Measurements from ENCODE around the gene PRKN.

The PRKN gene

DNA sequence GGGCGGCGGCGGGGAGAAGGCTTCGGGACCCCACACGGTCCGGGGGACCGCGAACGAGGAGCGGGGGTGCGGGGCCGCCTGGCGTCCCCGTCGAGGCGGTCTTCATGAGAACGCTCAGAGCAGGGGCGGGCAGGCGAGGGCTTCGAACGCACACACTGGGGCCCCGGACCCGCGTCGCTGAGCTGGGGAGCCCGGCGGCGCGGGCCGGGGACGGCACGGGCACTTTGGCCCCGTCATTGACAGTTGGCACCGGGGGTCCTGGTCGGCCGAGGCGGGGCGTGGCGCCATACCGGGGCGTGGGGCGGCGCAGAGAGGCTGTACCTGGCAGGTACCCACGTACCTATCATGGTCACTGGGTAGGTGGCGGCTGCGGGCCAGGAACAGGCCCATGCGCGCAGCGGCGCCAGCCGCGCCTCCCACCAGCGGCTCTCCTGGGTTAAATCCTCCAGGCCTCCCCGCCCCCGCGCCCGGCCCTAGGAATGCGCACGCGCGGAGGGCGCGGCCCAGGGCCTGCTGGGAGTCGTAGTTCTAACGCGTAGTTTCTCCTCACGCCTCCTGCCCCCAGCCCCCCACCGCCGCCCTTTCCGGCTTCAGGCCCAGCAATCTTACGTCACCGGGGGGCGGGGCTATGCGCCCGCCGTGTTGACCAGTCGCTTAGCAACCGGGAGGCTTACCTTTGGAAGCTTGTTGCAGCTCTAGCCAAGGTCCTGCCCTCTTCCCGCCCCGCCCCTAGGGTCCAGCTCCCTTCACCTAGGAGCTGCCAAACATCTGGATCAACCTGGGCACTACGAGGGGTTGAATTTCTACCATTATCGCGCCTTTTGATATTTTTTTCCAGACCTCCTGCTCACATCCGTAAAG is at the start of gene PRKN, which contains the start of gene PACRG:
Gene PRKN, minus strand, starts transcription at position 445 of the 861 bp plus-strand sequence.
Gene PACRG, plus strand, starts transcription at position 653 of the 861 bp plus-strand sequence.
- peak; percentile 96 to 98 for DNase-seq

DNA sequence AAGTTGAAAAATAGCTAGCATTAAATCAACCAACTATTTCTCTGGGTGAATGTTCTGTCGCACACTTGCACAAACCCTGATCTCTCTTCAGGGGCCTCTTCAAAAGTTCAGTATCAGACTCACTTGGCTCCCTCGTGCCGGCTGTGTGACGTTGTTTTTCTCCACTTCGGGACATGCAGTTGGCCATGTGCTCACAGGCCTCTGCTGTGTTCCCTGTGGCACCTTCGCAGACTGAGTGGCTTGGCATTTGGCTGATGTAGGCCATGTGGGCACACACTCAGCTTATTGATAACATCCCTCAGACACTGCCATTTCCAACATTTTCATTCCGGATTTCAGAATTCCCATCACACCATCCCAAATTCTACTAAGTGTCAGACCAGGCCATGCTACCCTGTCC is 49.5 kb upstream of the PRKN start:
- no peak for DNase-seq

DNA sequence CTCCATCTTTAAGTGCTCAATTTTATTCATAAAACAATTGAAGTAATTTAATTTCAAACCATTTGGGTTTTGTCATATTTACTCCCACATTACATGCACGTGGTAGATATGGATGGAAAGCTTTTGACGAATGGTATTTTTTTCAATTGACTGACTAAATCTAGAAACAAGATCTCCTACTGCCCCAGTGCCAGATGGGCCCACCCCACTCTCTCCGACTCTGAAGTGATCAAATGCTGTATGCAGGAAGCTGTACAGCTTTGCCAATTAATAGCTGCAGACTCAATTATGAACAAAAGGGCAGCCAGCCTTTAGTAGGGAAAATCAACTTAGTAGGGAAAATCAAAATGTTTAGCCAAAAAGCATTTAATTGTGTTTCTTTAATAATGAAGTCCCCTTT is 46.4 kb upstream of the PRKN start:
- no peak for DNase-seq

DNA sequence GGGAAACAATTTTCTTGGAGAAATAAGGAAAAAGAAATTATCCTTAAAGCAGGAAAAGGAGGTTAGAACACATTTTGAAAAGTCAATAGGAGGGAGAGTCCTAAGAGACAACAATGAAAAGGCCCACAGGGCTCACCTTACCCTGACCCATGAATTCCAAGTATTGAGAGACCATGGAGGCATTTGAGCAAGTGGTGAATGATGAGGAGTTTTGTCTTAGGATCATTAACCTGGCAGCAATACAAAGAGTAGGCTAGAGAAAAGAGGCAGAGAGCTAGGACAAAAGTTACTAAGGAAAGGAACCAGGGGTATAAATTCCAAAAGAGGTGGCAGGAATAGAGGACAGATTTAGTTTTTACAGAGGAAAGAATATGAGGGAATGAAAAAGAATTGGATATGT is 44.9 kb upstream of the PRKN start:
- no peak for DNase-seq

DNA sequence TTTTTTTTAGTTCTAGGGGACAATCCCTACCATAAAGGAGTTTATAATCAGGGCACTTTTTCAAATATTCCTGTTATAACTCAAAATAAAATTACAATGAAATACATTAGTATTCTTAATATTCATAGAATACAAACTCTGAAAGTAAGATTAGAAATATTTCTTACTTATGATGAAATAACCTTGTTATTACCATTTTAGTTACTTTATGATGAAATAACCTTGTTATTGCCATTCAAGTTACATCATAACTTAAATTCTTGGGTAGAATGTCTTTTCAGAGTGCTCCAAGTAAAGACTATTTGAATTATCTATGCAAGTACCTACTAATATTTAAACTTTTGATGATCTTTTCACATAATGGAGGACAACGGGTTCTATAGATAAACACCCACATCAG is 43.4 kb upstream of the PRKN start:
- DNase-seq, result no peak

DNA sequence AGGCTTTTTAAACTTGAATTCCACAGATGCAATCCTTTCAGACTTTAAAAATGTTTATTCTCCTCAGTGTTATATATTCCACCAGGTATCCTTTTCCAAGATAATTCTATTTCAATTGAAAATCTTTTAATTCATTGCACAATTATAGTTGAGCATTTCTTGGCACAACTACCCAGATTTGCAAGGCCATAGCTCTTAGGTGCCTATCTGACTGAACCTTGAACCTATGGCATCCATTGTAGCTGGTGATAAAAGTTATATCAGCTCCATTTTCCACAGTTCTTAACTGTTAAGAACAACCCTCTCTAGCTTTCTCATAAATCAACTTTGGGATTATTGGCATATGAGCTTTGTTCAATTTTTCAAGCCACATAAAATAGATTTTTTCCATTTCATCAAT is 42.6 kb upstream of the PRKN start:
- no peak for DNase-seq

DNA sequence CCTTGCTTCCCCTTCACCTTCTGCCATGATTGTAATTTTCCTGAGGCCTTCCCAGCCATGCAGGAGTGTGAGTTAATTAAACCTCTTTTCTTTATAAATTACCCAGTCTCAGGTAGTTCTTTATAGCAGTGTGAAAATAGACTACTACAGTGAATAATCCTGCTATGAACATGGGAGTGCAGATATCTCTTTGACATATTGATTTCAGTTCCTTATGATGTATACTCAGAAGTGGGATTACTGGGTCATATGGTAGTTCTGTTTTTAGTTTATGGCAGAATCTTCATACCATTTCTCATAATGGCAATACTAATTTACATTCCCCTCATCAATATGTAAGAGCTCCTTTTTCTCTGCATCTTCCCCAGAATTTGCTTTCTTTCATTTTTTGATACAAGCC is 26.2 kb upstream of the PRKN start:
- DNase-seq, result no peak

DNA sequence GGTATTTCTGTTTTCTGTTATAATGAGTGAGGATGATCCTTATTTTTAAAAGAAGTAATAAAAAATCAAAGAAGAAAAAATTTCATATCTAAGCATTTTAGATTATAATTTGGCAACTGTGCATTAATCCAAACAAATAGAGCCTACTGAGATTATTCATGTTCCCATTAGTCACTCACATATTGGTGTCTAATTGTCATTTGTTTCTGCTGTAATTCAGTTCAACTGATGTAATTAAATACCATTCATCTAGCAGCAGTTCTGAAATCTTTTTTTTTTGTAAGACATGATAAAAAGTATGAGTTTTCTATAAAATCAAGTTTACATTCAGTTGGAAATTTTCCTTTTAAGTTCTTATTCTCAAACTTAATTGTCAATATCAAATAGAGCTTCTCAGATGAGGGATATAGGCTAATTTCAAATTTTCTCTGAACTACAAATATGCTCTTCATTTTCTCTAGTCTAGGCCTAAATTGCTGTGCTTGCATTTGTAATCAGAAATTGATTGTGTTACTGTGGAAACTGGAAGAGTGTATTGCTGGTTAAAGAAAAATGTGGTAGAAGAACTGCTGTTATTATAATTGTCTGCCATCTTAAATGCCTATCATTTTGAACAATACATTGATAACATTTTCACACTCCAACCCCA is 23.8 kb upstream of the PRKN start:
- DNase-seq, result no peak

DNA sequence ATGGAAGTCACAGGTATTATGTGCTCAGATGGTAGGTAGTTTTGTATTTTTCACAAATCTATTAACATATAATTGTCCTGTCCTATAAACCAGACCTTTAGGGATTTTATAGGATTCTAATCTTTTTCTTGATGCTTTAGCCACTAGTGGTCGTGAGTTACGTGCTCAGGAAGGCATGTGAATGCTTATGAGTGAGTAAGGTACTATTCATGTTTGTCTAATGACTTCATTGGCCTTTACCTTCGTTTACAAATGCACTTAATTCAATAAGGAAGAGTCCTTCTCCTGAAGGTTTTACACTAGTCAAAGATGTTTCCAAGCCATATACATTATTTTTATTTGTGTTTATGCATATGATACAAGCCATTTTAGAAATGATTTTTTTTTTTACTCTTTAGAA is 23.2 kb upstream of the PRKN start:
- DNase-seq, result no peak

DNA sequence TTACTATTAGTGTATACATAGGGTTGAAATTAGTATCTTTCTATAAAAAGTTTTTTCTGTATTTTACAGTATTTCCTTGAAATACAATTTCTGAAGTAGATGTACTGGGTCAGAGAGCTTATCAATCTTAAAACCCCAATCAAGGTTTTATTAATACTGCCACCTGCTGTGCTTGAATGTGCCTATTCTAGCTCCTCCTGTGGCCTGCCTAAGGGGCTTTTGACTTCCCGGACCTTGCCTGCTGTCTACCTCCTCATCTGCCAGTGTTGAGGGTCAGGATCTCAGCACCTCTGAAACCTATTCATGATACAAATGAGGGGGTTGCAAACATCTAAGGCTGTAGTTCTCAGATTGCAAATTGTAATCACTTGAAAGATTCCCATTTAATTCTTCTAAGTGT is 9.4 kb upstream of the PRKN start:
- DNase-seq, result no peak

DNA sequence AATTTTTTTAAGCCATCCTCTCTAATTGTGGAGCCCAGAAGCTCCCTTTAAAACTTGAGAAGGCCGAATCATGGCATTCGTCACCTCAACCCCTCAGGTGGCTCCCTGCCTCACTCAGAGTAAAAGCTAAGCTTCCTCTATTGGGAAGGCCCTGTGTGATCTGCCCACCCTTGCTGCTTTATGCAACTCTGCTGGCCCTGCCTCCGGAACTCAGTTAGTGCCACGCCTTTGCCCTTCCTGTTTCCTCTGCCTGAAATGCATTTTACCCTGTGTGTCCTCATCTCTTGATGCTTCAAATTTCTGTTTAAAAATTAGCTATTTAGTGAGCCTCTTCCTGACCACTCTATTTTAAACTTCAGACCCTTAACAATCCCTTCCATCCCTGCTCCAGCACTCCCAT is 5.9 kb upstream of the PRKN start:
- peak in 1 of 2 experiments; percentile 15 for DNase-seq

DNA sequence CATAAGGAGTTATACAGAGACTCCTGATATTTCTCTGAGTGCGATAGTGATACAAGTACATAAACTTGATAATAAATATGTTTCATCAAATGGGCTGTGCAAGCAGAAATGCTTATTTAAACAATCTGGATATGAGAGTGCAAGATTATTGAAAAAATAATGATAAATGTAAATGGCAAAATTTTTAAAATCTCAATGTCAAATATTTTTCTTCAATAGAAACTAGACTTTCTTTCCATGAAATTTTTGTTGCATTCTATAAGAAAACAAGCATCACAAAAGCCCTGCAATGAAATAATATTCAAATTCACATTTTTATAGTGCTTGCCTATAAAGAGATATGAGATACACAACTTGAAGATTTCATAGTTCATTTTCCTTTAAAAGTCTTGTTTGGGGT is 2.9 kb upstream of the PRKN start:
- DNase-seq, result no peak

DNA sequence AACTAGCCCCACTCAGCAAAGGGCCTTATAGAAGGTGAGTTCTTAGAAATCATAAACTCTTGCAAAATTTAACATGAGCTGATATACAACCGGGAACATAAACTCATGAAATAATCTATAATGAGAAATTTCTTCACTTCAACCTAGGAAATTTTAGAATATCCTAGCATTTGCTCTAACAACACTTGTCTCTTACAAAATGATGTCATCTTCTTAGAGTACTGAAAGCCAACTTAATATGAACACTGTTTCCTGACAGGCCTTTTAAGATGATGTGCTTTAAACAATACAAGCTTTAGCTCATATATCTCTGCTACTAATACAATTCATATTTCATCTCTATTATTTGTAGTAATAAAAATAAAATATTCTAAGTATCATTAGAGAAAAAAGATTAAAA is 1.1 kb upstream of the PRKN start:
- no peak for DNase-seq

DNA sequence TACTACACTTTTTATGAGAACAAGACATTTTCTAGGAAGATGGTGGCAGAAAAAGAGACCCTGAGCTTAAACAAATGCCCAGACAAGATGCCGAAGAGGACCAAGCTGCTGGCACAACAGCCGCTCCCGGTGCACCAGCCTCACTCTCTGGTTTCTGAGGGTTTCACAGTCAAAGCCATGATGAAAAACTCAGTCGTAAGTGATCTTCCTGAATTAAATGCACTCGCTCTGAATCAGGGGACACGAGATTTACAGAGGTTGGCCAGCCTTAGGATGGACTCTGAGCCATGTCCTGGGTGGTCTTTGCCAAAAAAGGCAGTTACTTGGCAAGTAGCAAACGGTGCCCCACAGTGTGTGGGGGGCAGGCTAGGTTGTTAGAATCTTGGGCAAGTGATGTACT is 631 bp upstream of the PRKN start:
- DNase-seq, result no peak

DNA sequence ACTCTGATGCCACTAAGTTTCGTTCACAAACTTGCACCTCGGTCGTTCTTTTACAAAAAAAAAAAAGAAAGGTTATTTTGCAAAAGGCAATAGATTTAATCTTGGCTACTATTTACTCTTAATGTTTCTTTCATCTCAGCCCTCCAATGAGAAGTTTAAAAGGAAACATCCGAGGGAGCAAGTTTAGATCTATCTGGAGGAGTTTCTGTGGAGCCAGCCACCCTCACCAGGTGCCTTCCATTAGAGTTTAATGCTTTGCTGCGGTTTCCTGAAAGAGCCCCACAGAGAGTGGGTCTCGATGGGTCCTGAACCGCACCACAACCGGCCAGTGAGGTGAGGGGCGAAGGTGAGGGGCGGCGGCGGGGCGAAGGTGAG is 632 bp downstream of the PRKN start:
- no peak for DNase-seq

DNA sequence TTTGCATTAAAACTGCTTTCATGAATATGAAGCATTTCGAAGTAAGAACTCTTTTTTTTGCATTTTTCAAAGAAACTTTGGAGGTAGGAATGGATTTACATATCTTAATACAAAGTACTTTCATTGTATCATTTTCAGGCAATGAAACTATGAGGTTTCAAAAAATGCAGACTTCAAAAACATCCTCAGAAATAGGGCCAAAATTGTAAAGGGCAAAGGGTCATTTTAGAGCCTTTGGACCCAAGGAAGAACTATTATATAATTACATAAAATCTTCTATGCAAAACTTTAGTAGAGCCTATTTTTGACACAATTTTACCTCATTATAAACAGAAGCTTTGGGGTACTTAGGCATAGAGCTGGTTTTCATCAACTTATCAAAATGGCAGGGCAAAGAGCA is 4.9 kb downstream of the PRKN start:
- DNase-seq, result no peak

DNA sequence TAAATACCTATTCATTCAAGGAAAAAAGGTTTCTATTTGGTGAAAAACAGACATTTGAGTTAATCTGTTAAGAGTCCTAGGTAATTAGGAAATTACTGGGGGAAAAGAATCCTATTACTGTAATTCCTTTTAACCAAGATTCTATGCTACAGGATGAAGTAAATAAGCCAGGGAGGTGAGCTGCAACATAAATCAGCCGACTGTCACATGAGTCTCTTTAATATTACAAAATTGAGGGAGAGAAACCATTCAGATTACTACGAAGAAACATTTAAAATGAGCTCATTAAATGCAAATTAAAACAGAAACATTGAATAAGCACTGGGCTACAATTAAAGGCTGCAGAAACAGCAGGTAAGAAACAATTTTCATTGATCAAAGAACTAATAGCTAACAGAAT is 5.3 kb downstream of the PRKN start:
- no peak for DNase-seq

DNA sequence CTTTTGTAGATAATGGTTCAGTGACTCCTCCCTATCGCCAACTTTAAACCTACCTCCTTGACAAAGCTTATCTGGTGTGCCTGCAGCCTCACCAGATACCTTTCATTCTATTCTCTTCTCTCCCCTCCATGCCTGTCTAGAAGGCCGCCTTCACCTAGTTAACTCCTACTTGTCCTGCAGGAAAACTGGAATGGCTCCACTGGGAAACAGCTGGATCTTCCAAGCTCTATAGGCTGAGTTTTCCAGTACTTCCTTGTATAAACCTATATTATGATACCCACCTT is 6.2 kb downstream of the PRKN start:
- DNase-seq, result no peak

DNA sequence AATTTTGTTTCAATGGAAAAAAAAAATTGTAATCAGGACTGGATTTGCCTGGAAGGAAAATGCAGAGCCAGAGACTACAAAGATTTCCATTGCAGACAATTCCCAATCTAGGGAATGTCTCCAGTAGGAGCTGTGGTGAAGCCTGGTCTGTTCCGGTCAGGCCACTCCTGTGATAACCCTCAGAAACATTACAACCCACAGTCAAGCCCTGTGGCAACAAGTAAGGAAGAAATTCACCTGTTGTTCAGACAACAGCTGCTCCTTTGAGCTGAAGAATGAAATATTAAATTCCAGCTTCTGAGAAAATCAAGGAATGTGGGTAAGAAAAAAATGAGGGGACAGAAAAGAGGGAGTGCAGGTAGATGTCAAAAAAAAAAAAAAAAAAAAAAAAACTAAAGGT is 8.0 kb downstream of the PRKN start:
- DNase-seq, result no peak

DNA sequence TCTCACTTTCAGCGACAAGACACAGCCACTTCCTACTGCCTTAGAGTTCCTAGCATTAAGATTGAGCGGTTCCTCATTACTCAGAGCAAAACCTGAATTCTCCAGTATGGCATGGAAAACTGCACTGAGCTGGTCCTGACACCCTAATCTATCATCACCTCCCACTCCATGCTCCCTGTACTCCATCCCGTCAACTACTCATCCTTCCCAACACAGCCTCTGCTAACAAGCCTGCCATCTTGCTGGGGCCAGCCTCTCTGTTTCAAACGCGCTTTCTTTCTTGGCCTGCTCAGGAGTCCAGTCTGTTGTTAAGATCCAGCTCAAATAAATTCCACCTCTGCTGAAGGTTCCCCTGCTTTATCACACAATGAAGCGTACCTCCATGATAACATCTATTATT is 12.0 kb downstream of the PRKN start:
- DNase-seq, result no peak

DNA sequence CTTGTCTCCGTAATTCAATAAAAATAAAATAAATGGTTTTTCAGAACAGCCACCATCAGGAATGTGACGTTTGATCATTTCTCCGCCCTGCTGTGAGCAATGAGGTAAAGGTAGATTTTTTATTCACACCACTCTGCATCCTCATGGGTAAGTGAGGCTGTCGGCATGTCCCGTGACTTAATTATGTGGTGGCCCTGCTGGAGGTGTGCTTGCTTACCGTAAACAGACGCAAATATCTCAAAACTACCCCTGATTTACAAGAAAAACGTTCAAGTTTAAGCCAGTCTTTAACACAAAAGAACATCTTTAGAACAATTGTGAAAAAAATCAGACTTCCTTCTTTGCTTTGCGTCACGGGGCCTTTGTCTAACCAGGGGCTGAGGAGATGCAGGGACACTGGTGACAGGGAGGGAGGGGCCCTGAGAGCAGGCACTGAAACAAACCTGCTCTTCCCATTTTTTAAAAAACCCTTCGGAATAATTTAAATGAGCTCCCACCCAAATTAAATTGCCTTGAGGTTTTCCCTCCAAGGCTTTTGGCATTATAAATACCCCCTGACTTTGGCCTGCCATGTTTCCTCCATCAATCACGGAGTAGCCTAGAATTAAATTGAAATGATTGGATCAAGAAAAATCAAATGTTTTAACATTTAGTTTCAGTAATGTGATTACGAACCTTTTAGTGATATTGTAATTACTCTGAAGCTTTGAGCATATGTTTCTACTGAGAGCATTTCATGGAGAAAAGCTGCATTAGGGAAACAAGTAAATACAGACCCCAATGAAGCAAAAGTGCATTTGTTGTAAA is 13.4 kb downstream of the PRKN start:
- no peak for DNase-seq

DNA sequence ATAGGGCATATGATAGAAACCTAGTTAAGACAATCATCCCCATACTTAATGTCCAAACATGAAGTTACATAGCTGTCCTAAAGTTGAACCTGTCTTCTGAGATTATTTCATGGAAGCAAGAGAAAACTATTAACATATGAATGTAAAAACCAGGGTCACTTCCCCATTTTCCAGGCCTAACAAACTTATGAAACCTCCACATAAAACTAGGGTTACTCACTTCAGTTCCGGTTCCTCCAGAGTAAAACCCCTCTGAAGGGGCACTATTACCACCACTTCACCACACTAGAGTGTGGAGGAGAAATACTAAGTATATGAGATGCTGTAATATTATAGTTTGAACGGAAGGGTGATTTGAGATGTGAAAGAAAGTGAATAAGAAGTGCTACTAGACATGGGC is 14.9 kb downstream of the PRKN start:
- no peak for DNase-seq

DNA sequence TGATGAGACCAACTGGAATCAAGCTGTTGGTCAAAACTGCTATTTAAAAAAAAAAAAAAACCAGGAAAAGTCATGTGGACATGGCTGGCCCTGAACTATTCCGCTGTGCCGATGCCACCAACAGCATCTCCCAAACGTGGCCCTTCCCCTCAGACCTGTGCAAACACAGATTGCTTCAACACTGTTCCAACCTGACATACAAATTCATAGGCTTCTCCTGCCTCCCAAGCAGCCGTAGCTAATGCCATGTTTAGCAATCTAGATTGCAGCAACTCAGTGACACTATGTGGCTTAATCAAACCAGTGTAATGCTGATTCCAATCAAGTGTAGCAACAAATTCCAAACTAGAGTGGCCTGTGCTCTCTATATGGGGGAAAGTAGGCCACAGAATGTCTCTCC is 16.2 kb downstream of the PRKN start:
- DNase-seq, result no peak

DNA sequence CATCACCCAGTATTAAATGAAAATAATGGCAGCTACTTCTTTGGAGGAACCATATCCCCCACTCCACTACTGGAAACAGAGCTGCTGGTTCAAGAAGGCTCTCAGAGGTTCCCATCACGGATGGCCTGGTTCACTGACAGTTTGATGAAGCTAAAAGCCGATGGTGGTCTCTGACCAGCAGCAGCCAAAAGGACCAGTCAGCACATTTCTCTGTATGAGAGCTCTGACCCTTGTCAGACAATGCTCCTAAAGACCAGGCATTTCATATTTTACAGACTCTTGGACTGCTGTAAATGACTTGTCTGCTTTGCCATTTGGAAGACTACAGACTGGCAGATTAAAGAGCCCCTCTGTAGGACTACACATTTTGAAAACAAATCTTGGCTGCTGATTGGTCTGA is 16.6 kb downstream of the PRKN start:
- DNase-seq, result no peak

Measured in stimulated activated CD4-positive, alpha-beta T cell treated with anti-CD3 and anti-CD28 coated beads, Interleukin-4, amount 100 ng/mL, for 4 hours (primary cell).